SK-N-MC (cell line): ENCODE measurements around the gene KRTAP10-7.

Experiments
- EZH2 ChIP-seq: fragments of 200-600 bp; sonication (generic); IDR thresholded peaks from one replicate; pipeline ENCODE4 v1.6.1; 2017; ENCODE audit warnings: antibody characterized with exemption
- FOXP2 ChIP-seq: optimal IDR thresholded peaks from 2 replicates; pipeline ENCODE3; 2011; ENCODE audit warnings: mild to moderate bottlenecking, moderate library complexity; ENCODE audit not compliant: insufficient read depth; ENCODE audit errors: extremely low read length, control extremely low read depth
- POLR2AphosphoS5 ChIP-seq: IDR thresholded peaks from 2 replicates; pipeline ENCODE4 v1.6.1; 2012; ENCODE audit warnings: mild to moderate bottlenecking, low read depth, low read length, borderline replicate concordance

DNA sequence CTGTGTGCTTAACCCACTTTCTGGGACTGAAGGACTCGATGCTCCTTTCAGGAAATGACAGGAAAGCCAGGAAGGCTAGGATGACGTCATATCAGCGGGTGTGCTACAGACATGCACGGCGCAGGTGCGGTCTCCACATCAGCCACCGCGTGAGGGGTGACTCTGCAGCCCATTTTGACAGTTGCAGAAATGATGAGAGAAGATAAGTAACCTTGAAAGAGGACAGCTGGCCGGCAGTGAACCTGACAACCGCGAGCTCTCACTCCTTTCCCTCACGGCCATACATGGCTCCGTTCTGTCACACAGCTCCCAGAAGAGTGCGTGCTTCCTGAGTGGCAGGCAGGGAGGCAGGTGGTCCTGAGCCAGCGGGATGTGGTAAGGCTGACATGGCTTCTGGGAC, 18.3 kb upstream of the KRTAP10-7 start:
- TF ChIP-seq POLR2AphosphoS5 (no peak), EZH2 (no peak), FOXP2 (no peak)
